Measurements from ENCODE around the gene ADGRB3.

Gene ADGRB3

DNA sequence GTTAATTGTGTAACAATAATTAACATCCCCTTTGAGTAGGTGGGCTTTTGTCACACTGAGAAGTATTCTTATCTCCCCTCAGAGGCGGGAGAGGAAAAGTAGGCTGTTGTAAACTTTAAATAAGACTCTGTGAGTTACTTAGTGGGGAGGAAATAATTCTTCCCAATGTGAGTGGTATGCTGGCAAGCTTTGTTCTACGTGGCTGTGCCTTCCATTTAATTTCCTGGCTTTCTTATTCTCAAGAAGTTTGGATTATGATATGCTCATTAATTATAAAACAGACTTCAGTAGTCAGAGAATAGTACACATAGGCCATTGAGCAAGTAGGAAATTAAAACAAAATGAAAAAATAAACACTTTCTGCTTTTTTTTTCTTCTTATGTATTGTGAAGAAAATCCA, 19.1 kb downstream of the ADGRB3 start:
- no peaks in the 10 kb centered on the region for H3K79me2 ChIP-seq (ENCODE audit: control insufficient read depth, insufficient read depth, low read length)
- no peak overlapping the region for H2BK15ac ChIP-seq (replicated peaks; ENCODE audit: low read depth)
- no peaks in the 10 kb centered on the region for H3K36me3 ChIP-seq (ENCODE audit: control insufficient read depth, insufficient read depth, low read length)
- H3K23ac ChIP-seq (ENCODE audit: low read length): no peak overlapping the region
- H2BK5ac ChIP-seq (ENCODE audit: low read length): no peak overlapping the region
- no peak overlapping the region for H2AK5ac ChIP-seq (ENCODE audit: low read length)
- no peak overlapping the region for H4K5ac ChIP-seq (ENCODE audit: low read length)
- no peak overlapping the region for H3K9ac ChIP-seq (ENCODE audit: low read length)
- no peak for DNase-seq
- no peaks in the 10 kb centered on the region for H3K27me3 ChIP-seq (ENCODE audit: insufficient read depth, low read length, poor library complexity)
- no peaks in the 10 kb centered on the region for H3K4me1 ChIP-seq (ENCODE audit: control insufficient read depth, low read depth, low read length)
- no peak overlapping the region for H3K18ac ChIP-seq (ENCODE audit: low read length)
- H3K79me1 ChIP-seq (ENCODE audit: low read length): no peaks in the 10 kb centered on the region
- no peak overlapping the region for H2BK120ac ChIP-seq (ENCODE audit: low read depth, low read length)
- H3K4me3 ChIP-seq (ENCODE audit: low read length): no peak overlapping the region
- no peak overlapping the region for H3K4ac ChIP-seq (ENCODE audit: low read depth, low read length)
- H3K56ac ChIP-seq (ENCODE audit: low read length): no peak overlapping the region
- no peak overlapping the region for H3K27ac ChIP-seq (ENCODE audit: low read depth, low read length)
- H4K8ac ChIP-seq (ENCODE audit: low read depth, low read length): no peak overlapping the region
- H3K4me2 ChIP-seq (ENCODE audit: low read length): no peak overlapping the region
- no CpG with 5 or more reads among the region's 2 CpGs for WGBS (ENCODE audit: extremely low coverage, insufficient coverage, low lambda C conversion rate)

DNA sequence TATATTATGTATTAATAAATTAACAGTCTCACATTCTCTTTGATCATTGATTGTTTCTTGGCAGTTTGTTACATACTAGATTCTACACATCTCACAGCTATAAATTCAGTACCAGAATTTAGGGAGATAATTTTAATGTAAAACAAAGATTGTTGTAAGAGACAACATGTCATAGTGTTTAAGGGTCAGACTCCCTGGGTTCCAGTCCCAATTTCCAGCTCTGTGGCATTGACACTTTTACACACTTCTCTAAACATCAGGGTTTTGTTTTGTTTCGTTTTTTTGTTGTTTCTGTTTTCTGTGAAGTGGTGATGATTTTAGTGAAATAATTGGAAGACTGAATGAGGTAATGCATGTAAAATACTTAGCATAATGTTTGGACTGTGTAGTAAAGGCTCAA, 19.9 kb downstream of the ADGRB3 start:
- Histone ChIP-seq H2BK15ac (replicated peaks; ENCODE audit: low read depth) (no peak overlapping the region), H3K4ac (ENCODE audit: low read depth, low read length) (no peak overlapping the region), H3K9ac (ENCODE audit: low read length) (no peak overlapping the region), H3K27me3 (ENCODE audit: insufficient read depth, low read length, poor library complexity) (no peaks in the 10 kb centered on the region), H3K79me1 (ENCODE audit: low read length) (no peaks in the 10 kb centered on the region), H3K18ac (ENCODE audit: low read length) (no peak overlapping the region), H2AK5ac (ENCODE audit: low read length) (no peak overlapping the region), H3K4me2 (ENCODE audit: low read length) (no peak overlapping the region), H3K27ac (ENCODE audit: low read depth, low read length) (no peak overlapping the region), H3K4me3 (ENCODE audit: low read length) (no peak overlapping the region), H2BK120ac (ENCODE audit: low read depth, low read length) (no peak overlapping the region), H4K8ac (ENCODE audit: low read depth, low read length) (no peak overlapping the region), H3K4me1 (ENCODE audit: control insufficient read depth, low read depth, low read length) (no peaks in the 10 kb centered on the region), H3K56ac (ENCODE audit: low read length) (no peak overlapping the region), H3K36me3 (ENCODE audit: control insufficient read depth, insufficient read depth, low read length) (no peaks in the 10 kb centered on the region), H4K5ac (ENCODE audit: low read length) (no peak overlapping the region), H3K79me2 (ENCODE audit: control insufficient read depth, insufficient read depth, low read length) (no peaks in the 10 kb centered on the region), H3K23ac (ENCODE audit: low read length) (no peak overlapping the region), H2BK5ac (ENCODE audit: low read length) (no peak overlapping the region)
- no CpG with 5 or more reads among the region's 1 CpG for WGBS (ENCODE audit: extremely low coverage, insufficient coverage, low lambda C conversion rate)
- no peak for DNase-seq

DNA sequence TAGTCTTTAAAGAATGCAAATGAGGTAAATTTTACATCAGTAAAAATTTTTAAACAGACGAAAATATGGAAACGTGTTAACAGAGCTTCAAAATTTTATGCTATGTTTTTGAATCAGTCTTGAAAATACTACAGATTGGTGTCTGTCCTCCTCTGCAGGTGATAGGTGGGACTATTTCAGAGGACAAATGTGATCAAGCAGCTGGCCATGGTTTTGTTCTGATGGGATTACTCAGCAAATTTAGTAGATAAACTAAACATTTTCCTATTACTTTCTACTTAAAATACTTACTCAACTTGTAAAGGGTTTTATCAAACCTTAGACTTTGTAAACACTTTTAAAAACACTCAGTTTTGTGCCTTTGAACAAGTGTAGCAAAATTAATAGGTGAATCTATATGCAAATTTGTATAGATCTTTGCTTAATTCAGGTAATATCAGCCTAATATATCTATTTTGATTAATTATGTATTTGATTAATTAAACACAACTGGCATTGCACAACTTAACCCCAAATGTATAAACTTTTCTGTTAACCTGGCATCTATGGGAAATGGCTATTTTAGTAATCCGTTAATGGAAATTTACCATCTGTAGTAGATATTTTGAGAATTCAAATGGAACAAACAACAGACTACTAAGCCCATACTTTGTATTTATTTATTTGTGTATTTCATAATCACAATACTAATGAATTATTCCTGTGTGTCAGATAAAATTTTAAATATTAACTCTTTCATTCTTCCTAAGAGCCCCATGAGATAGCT, 22.5 kb downstream of the ADGRB3 start:
- Histone ChIP-seq H2BK5ac (ENCODE audit: low read length) (no peak overlapping the region), H3K9ac (ENCODE audit: low read length) (no peak overlapping the region), H3K27ac (ENCODE audit: low read depth, low read length) (no peak overlapping the region), H2BK120ac (ENCODE audit: low read depth, low read length) (no peak overlapping the region), H3K79me1 (ENCODE audit: low read length) (no peaks in the 10 kb centered on the region), H3K18ac (ENCODE audit: low read length) (no peak overlapping the region), H2AK5ac (ENCODE audit: low read length) (no peak overlapping the region), H3K4me1 (ENCODE audit: control insufficient read depth, low read depth, low read length) (no peaks in the 10 kb centered on the region), H3K36me3 (ENCODE audit: control insufficient read depth, insufficient read depth, low read length) (no peaks in the 10 kb centered on the region), H3K4me2 (ENCODE audit: low read length) (no peak overlapping the region), H2BK15ac (replicated peaks; ENCODE audit: low read depth) (no peak overlapping the region), H4K5ac (ENCODE audit: low read length) (no peak overlapping the region), H4K8ac (ENCODE audit: low read depth, low read length) (no peak overlapping the region), H3K56ac (ENCODE audit: low read length) (no peak overlapping the region), H3K4ac (ENCODE audit: low read depth, low read length) (no peak overlapping the region), H3K4me3 (ENCODE audit: low read length) (no peak overlapping the region), H3K79me2 (ENCODE audit: control insufficient read depth, insufficient read depth, low read length) (no peaks in the 10 kb centered on the region), H3K27me3 (ENCODE audit: insufficient read depth, low read length, poor library complexity) (no peaks in the 10 kb centered on the region), H3K23ac (ENCODE audit: low read length) (no peak overlapping the region)
- WGBS (ENCODE audit: extremely low coverage, insufficient coverage, low lambda C conversion rate): no CpG with 5 or more reads among the region's 3 CpGs
- DNase-seq: no peak

DNA sequence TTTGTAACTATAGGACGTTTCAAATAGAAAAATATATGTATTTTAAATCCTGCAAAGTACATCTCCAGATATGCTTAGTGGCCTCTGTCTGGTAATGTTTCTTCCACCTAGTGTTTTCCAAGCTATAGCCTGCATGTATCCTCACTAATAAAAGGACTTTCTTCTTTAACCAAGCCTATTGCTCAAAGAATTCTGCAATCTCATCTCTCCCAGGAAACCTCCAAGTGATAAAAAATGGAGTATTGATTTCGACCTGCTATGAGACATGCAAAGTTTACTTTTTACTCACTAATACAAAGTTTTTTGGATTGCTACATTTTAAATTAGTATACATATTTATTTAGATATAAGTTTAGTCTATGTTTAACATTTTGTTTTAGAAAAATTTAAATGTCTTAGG, 23.3 kb downstream of the ADGRB3 start:
- Histone ChIP-seq H3K23ac (ENCODE audit: low read length) (no peak overlapping the region), H3K79me2 (ENCODE audit: control insufficient read depth, insufficient read depth, low read length) (no peaks in the 10 kb centered on the region), H4K8ac (ENCODE audit: low read depth, low read length) (no peak overlapping the region), H3K4me3 (ENCODE audit: low read length) (no peak overlapping the region), H3K79me1 (ENCODE audit: low read length) (no peaks in the 10 kb centered on the region), H3K18ac (ENCODE audit: low read length) (no peak overlapping the region), H2BK120ac (ENCODE audit: low read depth, low read length) (no peak overlapping the region), H3K27ac (ENCODE audit: low read depth, low read length) (no peak overlapping the region), H3K4me1 (ENCODE audit: control insufficient read depth, low read depth, low read length) (no peaks in the 10 kb centered on the region), H2BK15ac (replicated peaks; ENCODE audit: low read depth) (no peak overlapping the region), H2BK5ac (ENCODE audit: low read length) (no peak overlapping the region), H2AK5ac (ENCODE audit: low read length) (no peak overlapping the region), H3K4ac (ENCODE audit: low read depth, low read length) (no peak overlapping the region), H4K5ac (ENCODE audit: low read length) (no peak overlapping the region), H3K56ac (ENCODE audit: low read length) (no peak overlapping the region), H3K27me3 (ENCODE audit: insufficient read depth, low read length, poor library complexity) (no peaks in the 10 kb centered on the region), H3K4me2 (ENCODE audit: low read length) (no peak overlapping the region), H3K36me3 (ENCODE audit: control insufficient read depth, insufficient read depth, low read length) (no peaks in the 10 kb centered on the region), H3K9ac (ENCODE audit: low read length) (no peak overlapping the region)
- WGBS (ENCODE audit: extremely low coverage, insufficient coverage, low lambda C conversion rate): no CpG with 5 or more reads among the region's 2 CpGs
- DNase-seq: no peak

DNA sequence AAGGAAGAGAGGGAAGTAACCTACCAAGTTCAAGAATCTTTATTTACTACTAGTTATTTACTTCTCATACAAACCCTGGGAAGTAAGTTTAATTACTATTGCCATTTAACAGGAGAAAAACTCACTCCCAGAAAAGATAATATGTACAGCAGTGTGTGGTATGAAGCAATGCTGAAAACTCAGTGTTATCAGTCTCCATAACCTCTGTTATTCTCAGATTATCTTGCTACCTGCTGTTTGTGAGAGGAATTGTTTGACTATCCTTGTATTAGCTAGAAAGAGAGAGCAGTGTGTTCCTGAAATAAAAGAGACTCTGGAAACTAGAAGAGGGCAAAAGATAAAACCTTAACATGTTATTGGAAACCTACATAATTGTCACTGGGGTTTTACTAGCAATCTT, 38.2 kb downstream of the ADGRB3 start:
- Histone ChIP-seq H3K36me3 (ENCODE audit: control insufficient read depth, insufficient read depth, low read length) (no peaks in the 10 kb centered on the region), H4K5ac (ENCODE audit: low read length) (no peak overlapping the region), H2BK15ac (replicated peaks; ENCODE audit: low read depth) (no peak overlapping the region), H3K27ac (ENCODE audit: low read depth, low read length) (no peak overlapping the region), H3K4me1 (ENCODE audit: control insufficient read depth, low read depth, low read length) (no peaks in the 10 kb centered on the region), H4K8ac (ENCODE audit: low read depth, low read length) (no peak overlapping the region), H2BK120ac (ENCODE audit: low read depth, low read length) (no peak overlapping the region), H3K27me3 (ENCODE audit: insufficient read depth, low read length, poor library complexity) (no peaks in the 10 kb centered on the region), H3K79me2 (ENCODE audit: control insufficient read depth, insufficient read depth, low read length) (no peaks in the 10 kb centered on the region), H2BK5ac (ENCODE audit: low read length) (no peak overlapping the region), H3K9ac (ENCODE audit: low read length) (no peak overlapping the region), H3K4ac (ENCODE audit: low read depth, low read length) (no peak overlapping the region), H3K56ac (ENCODE audit: low read length) (no peak overlapping the region), H3K18ac (ENCODE audit: low read length) (no peak overlapping the region), H3K4me3 (ENCODE audit: low read length) (no peak overlapping the region), H3K4me2 (ENCODE audit: low read length) (no peak overlapping the region), H3K23ac (ENCODE audit: low read length) (no peak overlapping the region), H3K79me1 (ENCODE audit: low read length) (no peaks in the 10 kb centered on the region), H2AK5ac (ENCODE audit: low read length) (no peak overlapping the region)
- DNase-seq: peak; percentile 38

DNA sequence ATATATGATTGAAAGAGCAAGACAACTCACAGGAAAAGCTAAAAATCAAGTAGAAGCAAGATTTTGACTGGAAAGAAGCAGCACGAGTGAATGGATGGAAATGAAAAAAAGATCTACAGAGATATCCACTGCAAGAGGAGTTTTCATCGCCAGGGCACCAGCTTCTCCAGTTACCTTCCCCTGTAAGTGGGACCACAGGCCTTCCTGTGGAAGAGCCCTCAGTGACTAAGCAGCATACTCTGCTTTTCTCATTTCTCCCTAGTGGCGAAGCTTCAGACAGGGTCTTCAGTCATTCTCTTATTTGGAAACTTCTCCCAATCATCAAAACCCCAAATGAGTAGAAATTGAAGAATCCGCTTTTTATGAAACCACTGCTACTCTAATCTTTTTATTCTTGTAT, 40.5 kb downstream of the ADGRB3 start:
- Histone ChIP-seq H2AK5ac (ENCODE audit: low read length) (no peak overlapping the region), H3K4me3 (ENCODE audit: low read length) (no peak overlapping the region), H3K4ac (ENCODE audit: low read depth, low read length) (no peak overlapping the region), H2BK5ac (ENCODE audit: low read length) (no peak overlapping the region), H3K4me2 (ENCODE audit: low read length) (no peak overlapping the region), H3K27me3 (ENCODE audit: insufficient read depth, low read length, poor library complexity) (no peaks in the 10 kb centered on the region), H3K18ac (ENCODE audit: low read length) (no peak overlapping the region), H3K79me1 (ENCODE audit: low read length) (no peaks in the 10 kb centered on the region), H3K79me2 (ENCODE audit: control insufficient read depth, insufficient read depth, low read length) (no peaks in the 10 kb centered on the region), H3K27ac (ENCODE audit: low read depth, low read length) (no peak overlapping the region), H3K36me3 (ENCODE audit: control insufficient read depth, insufficient read depth, low read length) (no peaks in the 10 kb centered on the region), H3K56ac (ENCODE audit: low read length) (no peak overlapping the region), H4K8ac (ENCODE audit: low read depth, low read length) (no peak overlapping the region), H3K9ac (ENCODE audit: low read length) (no peak overlapping the region), H2BK120ac (ENCODE audit: low read depth, low read length) (no peak overlapping the region), H3K23ac (ENCODE audit: low read length) (no peak overlapping the region), H3K4me1 (ENCODE audit: control insufficient read depth, low read depth, low read length) (no peaks in the 10 kb centered on the region), H4K5ac (ENCODE audit: low read length) (no peak overlapping the region), H2BK15ac (replicated peaks; ENCODE audit: low read depth) (no peak overlapping the region)
- no peak for DNase-seq
- WGBS (ENCODE audit: extremely low coverage, insufficient coverage, low lambda C conversion rate): no CpG with 5 or more reads among the region's 4 CpGs
